ENCODE data around the gene DOC2B.
"Not testable (repeated sequence)": the region's sequence is repeated elsewhere in the genome, so short reads cannot be mapped to it uniquely, and the experiment has no call there.

Gene DOC2B

DNA sequence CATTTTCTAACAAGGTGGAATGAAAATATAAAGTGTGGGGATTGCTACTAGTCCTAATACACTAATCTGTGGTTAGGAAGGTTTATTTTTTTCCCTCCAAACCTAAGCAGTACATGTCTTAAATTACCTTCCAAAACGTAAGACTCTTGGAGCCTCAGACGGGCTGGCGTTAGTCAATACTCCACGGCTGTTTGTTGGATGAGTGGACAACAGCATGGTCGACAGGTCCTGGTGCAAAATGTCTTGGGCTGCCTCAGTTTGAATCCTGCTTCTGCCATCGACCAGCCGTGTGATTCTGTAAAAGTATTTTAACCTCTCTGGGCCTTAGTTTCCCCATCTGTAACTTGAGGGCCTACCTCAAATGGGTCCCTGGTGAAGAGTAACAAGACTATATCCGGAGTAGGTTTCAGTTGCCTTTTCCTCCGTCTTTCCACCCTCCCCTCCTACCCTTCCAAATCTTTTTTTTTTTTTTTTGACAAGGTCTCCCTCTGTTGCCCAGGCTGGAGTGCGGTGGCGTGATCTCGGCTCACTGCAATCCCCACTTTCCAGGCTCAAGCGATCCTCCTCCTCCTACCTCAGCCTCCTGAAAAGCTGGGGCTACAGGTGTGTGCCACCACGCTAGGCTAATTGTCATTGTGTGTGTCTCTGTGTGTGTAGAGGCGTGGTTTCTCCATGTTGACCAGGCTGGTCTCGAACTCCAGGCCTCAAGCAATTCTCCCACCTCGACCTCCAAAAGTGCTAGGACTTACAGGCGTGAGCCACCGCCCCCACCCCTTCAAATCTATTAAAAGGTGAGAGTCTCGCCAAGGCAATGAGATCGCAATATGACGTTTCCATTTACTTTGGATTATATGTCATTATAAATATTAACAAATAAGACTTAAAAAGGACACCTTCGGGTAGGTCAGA lies 38.3 kb downstream of the DOC2B start:
- H2AFZ ChIP-seq (ENCODE audit: low read length), result no peak overlapping the region
- H3K79me2 ChIP-seq (ENCODE audit: insufficient read depth, low read length), result no peaks in the 10 kb centered on the region
- no peak overlapping the region for H3K9ac ChIP-seq (ENCODE audit: low read length)
- no peaks in the 10 kb centered on the region for H3K27me3 ChIP-seq (ENCODE audit: insufficient read depth, low read length)
- no peaks in the 10 kb centered on the region for H4K20me1 ChIP-seq (ENCODE audit: insufficient read depth, low read length)
- no peaks in the 10 kb centered on the region for H3K9me2 ChIP-seq (ENCODE audit: low read depth, low read length)
- H3K9me3 ChIP-seq (ENCODE audit: low read length), result no peaks in the 10 kb centered on the region
- no peak overlapping the region for H3K4me2 ChIP-seq (ENCODE audit: low read length)
- no peaks in the 10 kb centered on the region for H3F3A ChIP-seq (ENCODE audit: insufficient read depth, low read length)
- TF ChIP-seq, protein P1, sequence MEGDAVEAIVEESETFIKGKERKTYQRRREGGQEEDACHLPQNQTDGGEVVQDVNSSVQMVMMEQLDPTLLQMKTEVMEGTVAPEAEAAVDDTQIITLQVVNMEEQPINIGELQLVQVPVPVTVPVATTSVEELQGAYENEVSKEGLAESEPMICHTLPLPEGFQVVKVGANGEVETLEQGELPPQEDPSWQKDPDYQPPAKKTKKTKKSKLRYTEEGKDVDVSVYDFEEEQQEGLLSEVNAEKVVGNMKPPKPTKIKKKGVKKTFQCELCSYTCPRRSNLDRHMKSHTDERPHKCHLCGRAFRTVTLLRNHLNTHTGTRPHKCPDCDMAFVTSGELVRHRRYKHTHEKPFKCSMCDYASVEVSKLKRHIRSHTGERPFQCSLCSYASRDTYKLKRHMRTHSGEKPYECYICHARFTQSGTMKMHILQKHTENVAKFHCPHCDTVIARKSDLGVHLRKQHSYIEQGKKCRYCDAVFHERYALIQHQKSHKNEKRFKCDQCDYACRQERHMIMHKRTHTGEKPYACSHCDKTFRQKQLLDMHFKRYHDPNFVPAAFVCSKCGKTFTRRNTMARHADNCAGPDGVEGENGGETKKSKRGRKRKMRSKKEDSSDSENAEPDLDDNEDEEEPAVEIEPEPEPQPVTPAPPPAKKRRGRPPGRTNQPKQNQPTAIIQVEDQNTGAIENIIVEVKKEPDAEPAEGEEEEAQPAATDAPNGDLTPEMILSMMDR (IDR thresholded peaks at IDR 0.05; ENCODE audit: low read length), result no peak
- no peak for TF ChIP-seq EZH2 (IDR thresholded peaks at IDR 0.05; ENCODE audit: borderline replicate concordance, low read length)
- no peak overlapping the region for H3K27ac ChIP-seq (ENCODE audit: low read depth, low read length, poor library complexity, severe bottlenecking)
- H3K36me3 ChIP-seq (ENCODE audit: insufficient read depth, low read length), result no peaks in the 10 kb centered on the region
- no peaks in the 10 kb centered on the region for H3K4me1 ChIP-seq (ENCODE audit: insufficient read depth, low read length, severe bottlenecking)
- no peak overlapping the region for H3K4me3 ChIP-seq (ENCODE audit: low read depth, low read length, poor library complexity, severe bottlenecking)

DNA sequence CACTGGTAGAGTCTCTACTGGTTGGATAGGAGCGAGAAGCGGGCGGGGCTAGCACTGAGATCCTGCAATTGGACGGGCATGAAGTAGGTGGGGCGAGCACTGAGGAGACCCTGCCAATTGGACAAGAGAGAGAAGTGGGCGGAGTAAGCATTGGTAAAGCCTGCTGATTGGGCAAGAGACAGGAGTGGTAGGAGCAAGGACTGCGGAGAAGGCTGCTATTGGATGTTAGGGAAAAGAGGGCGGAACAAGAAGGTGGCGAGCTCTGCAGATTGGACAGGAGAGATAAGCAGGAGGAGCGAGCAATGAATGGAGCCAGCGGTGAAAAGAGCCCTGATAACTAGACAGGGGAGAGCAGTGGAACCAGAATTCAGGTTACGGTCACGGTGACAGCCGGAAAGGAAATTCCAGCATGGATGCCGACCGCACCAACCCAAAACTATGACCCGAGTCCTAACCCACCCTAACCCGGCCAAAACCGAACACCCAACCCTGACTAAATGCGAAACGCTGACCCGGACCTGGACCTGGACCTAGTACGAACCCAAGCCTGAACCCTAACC lies 39.3 kb downstream of the DOC2B start:
- Histone ChIP-seq H3K27me3 (ENCODE audit: insufficient read depth, low read length) (no peaks in the 10 kb centered on the region), H3K9me2 (ENCODE audit: low read depth, low read length) (no peaks in the 10 kb centered on the region), H3K9me3 (ENCODE audit: low read length) (no peaks in the 10 kb centered on the region), H3K4me1 (ENCODE audit: insufficient read depth, low read length, severe bottlenecking) (no peaks in the 10 kb centered on the region), H3K4me2 (ENCODE audit: low read length) (no peak overlapping the region), H2AFZ (ENCODE audit: low read length) (no peak overlapping the region), H3K4me3 (ENCODE audit: low read depth, low read length, poor library complexity, severe bottlenecking) (no peak overlapping the region), H3K36me3 (ENCODE audit: insufficient read depth, low read length) (no peaks in the 10 kb centered on the region), H3K9ac (ENCODE audit: low read length) (no peak overlapping the region), H4K20me1 (ENCODE audit: insufficient read depth, low read length) (no peaks in the 10 kb centered on the region), H3F3A (ENCODE audit: insufficient read depth, low read length) (no peaks in the 10 kb centered on the region), H3K27ac (ENCODE audit: low read depth, low read length, poor library complexity, severe bottlenecking) (no peak overlapping the region), H3K79me2 (ENCODE audit: insufficient read depth, low read length) (no peaks in the 10 kb centered on the region)
- TF ChIP-seq, protein P1 (IDR thresholded peaks at IDR 0.05; ENCODE audit: low read length), result no peak
- TF ChIP-seq EZH2 (IDR thresholded peaks at IDR 0.05; ENCODE audit: borderline replicate concordance, low read length), result no peak

DNA sequence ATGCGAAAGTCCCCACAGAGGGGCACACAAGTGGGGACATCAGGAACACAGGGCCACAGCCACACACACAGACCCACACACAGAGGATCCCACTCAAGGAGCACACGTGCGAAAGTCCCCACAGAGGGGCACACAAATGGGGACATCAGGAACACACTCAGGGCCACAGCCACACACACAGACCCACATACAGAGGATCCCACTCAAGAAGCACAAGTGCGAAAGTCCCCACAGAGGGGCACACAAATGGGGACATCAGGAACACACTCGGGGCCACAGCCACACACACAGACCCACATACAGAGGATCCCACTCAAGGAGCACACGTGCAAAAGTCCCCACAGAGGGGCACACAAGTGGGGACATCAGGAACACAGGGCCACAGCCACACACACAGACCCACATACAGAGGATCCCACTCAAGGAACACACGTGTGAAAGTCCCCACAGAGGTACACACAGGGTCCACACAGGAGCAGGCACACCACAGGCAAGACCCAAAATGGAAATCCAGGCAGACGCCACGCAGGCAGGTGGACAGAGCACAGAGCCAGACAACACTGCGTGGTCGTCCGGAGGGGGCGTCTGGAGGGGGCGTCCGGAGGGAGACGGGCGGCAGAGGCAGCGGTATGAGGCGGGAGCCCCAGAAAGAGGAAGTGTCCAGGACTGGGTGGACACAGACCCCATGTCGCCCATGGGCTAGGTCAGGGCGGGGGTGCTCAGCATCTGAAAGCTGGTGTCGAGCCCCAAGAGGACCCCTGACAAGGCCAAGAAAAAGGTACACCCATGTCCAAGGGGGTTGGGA lies 41.8 kb downstream of the DOC2B start:
- H3K36me3 ChIP-seq (ENCODE audit: insufficient read depth, low read length); H3K27me3 ChIP-seq (ENCODE audit: insufficient read depth, low read length); H3K4me1 ChIP-seq (ENCODE audit: insufficient read depth, low read length, severe bottlenecking); H3F3A ChIP-seq (ENCODE audit: insufficient read depth, low read length); H3K9me3 ChIP-seq (ENCODE audit: low read length); H2AFZ ChIP-seq (ENCODE audit: low read length); H3K4me2 ChIP-seq (ENCODE audit: low read length); H3K79me2 ChIP-seq (ENCODE audit: insufficient read depth, low read length); H3K4me3 ChIP-seq (ENCODE audit: low read depth, low read length, poor library complexity, severe bottlenecking); H3K27ac ChIP-seq (ENCODE audit: low read depth, low read length, poor library complexity, severe bottlenecking); H3K9ac ChIP-seq (ENCODE audit: low read length); H3K9me2 ChIP-seq (ENCODE audit: low read depth, low read length); H4K20me1 ChIP-seq (ENCODE audit: insufficient read depth, low read length): not testable (repeated sequence)

DNA sequence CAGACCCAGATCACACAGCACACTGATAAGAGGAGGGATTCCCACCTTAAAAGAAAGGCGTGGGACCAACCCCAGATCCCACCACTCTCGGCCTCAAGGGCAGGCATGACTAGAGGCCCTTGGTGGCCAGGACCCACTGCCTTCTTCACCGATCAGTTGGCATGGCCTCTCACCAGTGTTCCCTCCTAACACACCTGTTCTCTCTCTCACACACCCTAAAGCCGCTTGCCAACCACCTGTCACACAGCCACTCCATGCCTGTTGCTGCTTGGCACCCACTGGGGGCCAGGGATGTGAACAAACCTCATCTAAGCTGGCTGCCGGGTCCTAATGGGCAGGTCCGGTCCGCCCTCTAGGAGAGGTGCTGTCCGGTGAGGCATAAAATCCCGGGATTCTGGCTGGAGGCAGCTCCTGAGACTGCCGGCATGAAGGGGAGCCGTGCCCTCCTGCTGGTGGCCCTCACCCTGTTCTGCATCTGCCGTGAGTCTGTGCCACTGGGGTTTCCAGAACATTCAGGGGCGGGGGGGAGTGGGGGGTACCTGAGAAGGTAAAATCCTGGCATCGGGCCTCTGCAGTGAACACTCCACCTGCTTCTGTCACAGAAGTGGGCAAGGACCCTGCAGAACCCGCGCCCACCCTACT lies 44.2 kb downstream of the DOC2B start, which contains the start of gene SCGB1C2:
Gene SCGB1C2 (plus strand): TSS at position 404 of the 642 bp plus-strand sequence. CDS start 22 bp downstream, at position 426.
- H3K9me3 ChIP-seq (ENCODE audit: low read length); H3K4me2 ChIP-seq (ENCODE audit: low read length); H3K4me1 ChIP-seq (ENCODE audit: insufficient read depth, low read length, severe bottlenecking); H3K27me3 ChIP-seq (ENCODE audit: insufficient read depth, low read length); H3F3A ChIP-seq (ENCODE audit: insufficient read depth, low read length); H3K79me2 ChIP-seq (ENCODE audit: insufficient read depth, low read length); H3K4me3 ChIP-seq (ENCODE audit: low read depth, low read length, poor library complexity, severe bottlenecking); H3K9me2 ChIP-seq (ENCODE audit: low read depth, low read length); H3K27ac ChIP-seq (ENCODE audit: low read depth, low read length, poor library complexity, severe bottlenecking); H3K36me3 ChIP-seq (ENCODE audit: insufficient read depth, low read length); H2AFZ ChIP-seq (ENCODE audit: low read length); H4K20me1 ChIP-seq (ENCODE audit: insufficient read depth, low read length); H3K9ac ChIP-seq (ENCODE audit: low read length): not testable (repeated sequence)

All from OCI-LY1 (cell line).